HG02840 (cell line): Measurements from ENCODE around the gene SYNE2.
"Not testable (repeated sequence)": the region's sequence is repeated elsewhere in the genome, so short reads cannot be mapped to it uniquely, and the experiment has no call there.

ENCODE experiments used
- ATAC-seq: cut with Tn5 transposase; IDR thresholded peaks from one replicate; pipeline ENCODE4 v1.9.1; 2021; ENCODE audit warnings: mild to moderate bottlenecking, moderate library complexity, moderate number of reproducible peaks; ENCODE audit not compliant: unreplicated experiment, low FRiP score

Gene SYNE2

GRCh38 chr14:63870753-63871037 lies 17.9 kb downstream of the SYNE2 start:
- ATAC-seq = not testable (repeated sequence)

GRCh38 chr14:63874223-63874622 lies 21.4 kb downstream of the SYNE2 start:
- ATAC-seq = no peak

GRCh38 chr14:63875311-63875710 lies 22.5 kb downstream of the SYNE2 start:
- no peak for ATAC-seq

GRCh38 chr14:63877550-63877939 lies 24.7 kb downstream of the SYNE2 start:
- ATAC-seq = no peak

GRCh38 chr14:63878052-63878451 lies 25.2 kb downstream of the SYNE2 start:
- no peak for ATAC-seq

GRCh38 chr14:63878792-63879191 lies 26.0 kb downstream of the SYNE2 start:
- no peak for ATAC-seq

- ATAC-seq = no peak
Measured at GRCh38 chr14:63881926-63882325, 29.1 kb downstream of the SYNE2 start.

- ATAC-seq = no peak
Measured at GRCh38 chr14:63887899-63888298, 35.1 kb downstream of the SYNE2 start.

GRCh38 chr14:63890553-63890952 lies 37.7 kb downstream of the SYNE2 start:
- ATAC-seq = no peak

GRCh38 chr14:63891148-63891975 lies 38.6 kb downstream of the SYNE2 start:
- no peak for ATAC-seq

GRCh38 chr14:63892265-63892664 lies 39.5 kb downstream of the SYNE2 start:
- no peak for ATAC-seq

- ATAC-seq = no peak
Measured at GRCh38 chr14:63893701-63894458, 41.1 kb downstream of the SYNE2 start.

- ATAC-seq = no peak
Measured at GRCh38 chr14:63895510-63895909, 42.7 kb downstream of the SYNE2 start.

GRCh38 chr14:63896278-63896720 lies 43.5 kb downstream of the SYNE2 start:
- ATAC-seq = no peak

GRCh38 chr14:63897721-63898163 lies 44.9 kb downstream of the SYNE2 start:
- no peak for ATAC-seq

GRCh38 chr14:63899953-63900352 lies 47.1 kb downstream of the SYNE2 start:
- ATAC-seq = no peak

GRCh38 chr14:63901434-63902085 lies 48.8 kb downstream of the SYNE2 start:
- no peak for ATAC-seq

- ATAC-seq = no peak
Measured at GRCh38 chr14:63902375-63902976, 49.7 kb downstream of the SYNE2 start.

GRCh38 chr14:63904724-63905123 lies 51.9 kb downstream of the SYNE2 start:
- ATAC-seq = no peak

GRCh38 chr14:63905370-63905769 lies 52.6 kb downstream of the SYNE2 start:
- no peak for ATAC-seq
